HCT116 (cell line): ENCODE data around the gene CDH7. TPM values are rescaled to one million over a fixed set of nuclear protein-coding genes. Genes with fewer than 3 reads are reported as not detected.

Source experiments
- ATAC-seq: fragments of 200-7000 bp; cut with Tn5 transposase; 2 replicates; pipeline ENCODE4 v1.9.1; 2020; ENCODE audit warnings: mild to moderate bottlenecking, moderate library complexity
- BruUV-seq: library from RNA; stranded (reverse); fragments of 400-500 nt; replicated peaks from 2 replicates; lab custom pipeline; 2021; lab: Mats Ljungman, UMichigan
- CTCF ChIA-PET: fragments of 300-600 bp; sonication (Branson Sonifier 250); formaldehyde crosslinking; loops from one replicate; lab custom pipeline; 2021; ENCODE audit warnings: antibody characterized with exemption; lab: Charles Lee
- POLR2A ChIA-PET: fragments of 300-600, 350-600 bp; sonication (Branson Sonifier 250); formaldehyde crosslinking; loops from one replicate; lab custom pipeline; 2021; ENCODE audit warnings: antibody characterized with exemption; lab: Charles Lee
- RAD21 ChIA-PET, 2 experiments: fragments of 300-600 bp; sonication (Branson Sonifier 250); formaldehyde crosslinking; loops; one replicate each; lab custom pipeline; 2023; ENCODE audit warnings: low total read pairs in 2 of 2; ENCODE audit not compliant: uncharacterized antibody in 2 of 2, unreplicated experiment in 2 of 2, low non-redundant PET in 1 of 2; lab: Charles Lee
- DNase-seq: peaks from one replicate; pipeline ENCODE4 v3.0.0-alpha.2; 2010; ENCODE audit warnings: low read depth, low spot score
- H2AFZ ChIP-seq: fragments of 200-600 bp; shearing (Covaris generic), sonication (generic); 2 replicates; pipeline ENCODE4 v1.6.1; 2017; ENCODE audit warnings: low read depth, mixed run types, mixed read lengths, antibody characterized with exemption, low read length; ENCODE audit not compliant: poor library complexity, severe bottlenecking
- H3K27ac ChIP-seq: 2 replicates; pipeline ENCODE4 v1.5.1; 2012; ENCODE audit warnings: low read depth, low read length
- H3K27me3 ChIP-seq: fragments of 200-600 bp; sonication (generic); 2 replicates; pipeline ENCODE4 v1.6.1; 2016; ENCODE audit warnings: mixed run types, low read length, mixed read lengths; ENCODE audit not compliant: insufficient read depth
- H3K36me3 ChIP-seq, 2 experiments: fragments of 200-500 bp in 1 of 2; fragments of 200-600 bp in 1 of 2; sonication (Bioruptor generic) in 1 of 2; sonication (generic) in 1 of 2; 2 replicates each; pipeline versions ENCODE4 v1.5.1 to v1.6.1; 2014 to 2016; ENCODE audit warnings: low read length in 2 of 2, inconsistent platforms in 1 of 2, mixed read lengths in 1 of 2, mixed run types in 1 of 2; ENCODE audit not compliant: insufficient read depth in 2 of 2, control insufficient read depth in 1 of 2
- H3K4me1 ChIP-seq, 2 experiments: fragments of 200-600 bp in 1 of 2; sonication (generic) in 1 of 2; 2 replicates each; pipeline versions ENCODE4 v1.5.1 to v1.6.1; 2012 to 2017; ENCODE audit warnings: low read length in 2 of 2, inconsistent platforms in 1 of 2, mild to moderate bottlenecking in 1 of 2, mixed read lengths in 1 of 2, mixed run types in 1 of 2, moderate library complexity in 1 of 2; ENCODE audit not compliant: insufficient read depth in 2 of 2, control insufficient read depth in 1 of 2
- H3K4me2 ChIP-seq: fragments of 200-600 bp; sonication (generic); 2 replicates; pipeline ENCODE4 v1.6.1; 2017; ENCODE audit warnings: mixed run types, low read length, mixed read lengths
- H3K4me3 ChIP-seq, 2 experiments: fragments of 200-600 bp in 1 of 2; sonication (generic) in 1 of 2; replicated peaks in 1 of 2; 2 replicates each; pipeline ENCODE4 v1.5.1; 2011 to 2016; ENCODE audit warnings: low read length in 2 of 2, control low read depth in 1 of 2, low read depth in 1 of 2, mild to moderate bottlenecking in 1 of 2, mixed read lengths in 1 of 2, mixed run types in 1 of 2
- H3K79me2 ChIP-seq: fragments of 200-600 bp; sonication (generic); 2 replicates; pipeline ENCODE4 v1.6.1; 2017; ENCODE audit warnings: mild to moderate bottlenecking, mixed run types, low read length, moderate library complexity, mixed read lengths; ENCODE audit not compliant: insufficient read depth
- H3K9ac ChIP-seq: fragments of 200-600 bp; sonication (generic); 2 replicates; pipeline ENCODE4 v1.6.1; 2016; ENCODE audit warnings: low read length, mixed read lengths
- H3K9me2 ChIP-seq: fragments of 200-600 bp; sonication (generic), shearing (Covaris generic); 2 replicates; pipeline ENCODE4 v1.6.1; 2017; ENCODE audit warnings: mixed run types, mild to moderate bottlenecking, moderate library complexity; ENCODE audit not compliant: insufficient read depth
- H3K9me3 ChIP-seq, 2 experiments: fragments of 200-500 bp in 1 of 2; fragments of 200-600 bp in 1 of 2; sonication (Bioruptor generic) in 1 of 2; sonication (generic) in 1 of 2; 2 replicates each; pipeline ENCODE4 v1.6.1; 2014 to 2017; ENCODE audit warnings: low read length in 2 of 2, mixed read lengths in 2 of 2, inconsistent platforms in 1 of 2, low read depth in 1 of 2, mild to moderate bottlenecking in 1 of 2, mixed run types in 1 of 2, moderate library complexity in 1 of 2; ENCODE audit not compliant: control insufficient read depth in 1 of 2, insufficient read depth in 1 of 2
- H4K20me1 ChIP-seq: fragments of 200-600 bp; sonication (generic), shearing (Covaris generic); 2 replicates; pipeline ENCODE4 v1.6.1; 2017; ENCODE audit warnings: mixed run types, mild to moderate bottlenecking, moderate library complexity; ENCODE audit not compliant: insufficient read depth
- CBX3 ChIP-seq: IDR thresholded peaks from 2 replicates; pipeline ENCODE4 v1.6.1; 2012; ENCODE audit warnings: low read depth
- CEBPB ChIP-seq: IDR thresholded peaks from 2 replicates; pipeline ENCODE4 v1.6.1; 2012; ENCODE audit warnings: low read depth
- EGR1 ChIP-seq: IDR thresholded peaks from 2 replicates; pipeline ENCODE4 v1.6.1; 2012; ENCODE audit warnings: low read depth
- ELF1 ChIP-seq: IDR thresholded peaks from 2 replicates; pipeline ENCODE4 v1.6.1; 2012; ENCODE audit warnings: low read depth, borderline replicate concordance
- EZH2 ChIP-seq: fragments of 200-600 bp; sonication (generic); IDR thresholded peaks from 2 replicates; pipeline ENCODE4 v1.6.1; 2017; ENCODE audit warnings: antibody characterized with exemption, mixed run types
- EZH2phosphoT487 ChIP-seq: fragments of 200-600 bp; IDR thresholded peaks from 2 replicates; pipeline ENCODE4 v1.6.1; 2018; ENCODE audit warnings: antibody characterized with exemption, borderline replicate concordance
- FOSL1 ChIP-seq: IDR thresholded peaks from 2 replicates; pipeline ENCODE4 v1.6.1; 2012; ENCODE audit warnings: low read depth
- POLR2A ChIP-seq: IDR thresholded peaks from 2 replicates; pipeline ENCODE4 v1.7.0; 2011; ENCODE audit warnings: borderline replicate concordance; ENCODE audit not compliant: insufficient read depth, insufficient read length; ENCODE audit errors: extremely low read depth
- POLR2AphosphoS5 ChIP-seq: IDR thresholded peaks from 2 replicates; pipeline ENCODE4 v1.6.1; 2011; ENCODE audit warnings: mild to moderate bottlenecking, low read depth, low read length, moderate library complexity
- SIN3A ChIP-seq: IDR thresholded peaks from 2 replicates; pipeline ENCODE4 v1.6.1; 2012; ENCODE audit warnings: low read depth
- SP1 ChIP-seq: IDR thresholded peaks from 2 replicates; pipeline ENCODE4 v1.6.1; 2012; ENCODE audit warnings: low read depth
- TCF7L2 ChIP-seq: IDR thresholded peaks from 2 replicates; pipeline ENCODE4 v1.7.0; 2011; ENCODE audit warnings: borderline replicate concordance, inconsistent platforms; ENCODE audit not compliant: insufficient read depth, insufficient read length; ENCODE audit errors: extremely low read depth
- YY1 ChIP-seq: IDR thresholded peaks from 2 replicates; pipeline ENCODE4 v1.6.1; 2011; ENCODE audit warnings: low read length, low read depth, moderate library complexity, mild to moderate bottlenecking; ENCODE audit not compliant: insufficient replicate concordance; ENCODE audit errors: extremely low read depth
- ZFX ChIP-seq: fragments of 450-650 bp; IDR thresholded peaks from 2 replicates; pipeline ENCODE4 v1.6.1; 2017
- ZNF274 ChIP-seq: fragments of 200-500 bp; sonication (Bioruptor generic); IDR thresholded peaks from 2 replicates; pipeline ENCODE4 v1.6.1; 2014; ENCODE audit warnings: mild to moderate bottlenecking, low read depth, low read length, inconsistent platforms
- intact Hi-C: fragments of 100-400 bp; cut with micrococcal nuclease; formaldehyde crosslinking; loops from 2 replicates; pipeline ENCODE4 v1.10.0; 2022
- total RNA-seq: library from RNA; stranded (reverse); gene quantifications from one replicate; pipeline ENCODE4 v1.2.1, GENCODE V29; 2021; ENCODE audit not compliant: unreplicated experiment
- TF ChIP-seq, protein P1 (sequence below), 3 experiments: fragments of 200-600 bp in 1 of 3; sonication (generic) in 1 of 3; IDR thresholded peaks in 2 of 3; conservative IDR thresholded peaks in 1 of 3; 2 replicates each; pipeline ENCODE4 v1.5.1; 2012 to 2017; ENCODE audit warnings: low read depth in 2 of 3, low read length in 2 of 3, antibody characterized with exemption in 1 of 3, borderline replicate concordance in 1 of 3, control low read depth in 1 of 3, mild to moderate bottlenecking in 1 of 3, mixed read lengths in 1 of 3, mixed run types in 1 of 3, moderate library complexity in 1 of 3; ENCODE audit not compliant: insufficient read depth in 1 of 3
- TF ChIP-seq, protein P2 (sequence below): IDR thresholded peaks from 2 replicates; pipeline ENCODE4 v1.6.1; 2012
- TF ChIP-seq, protein P3 (sequence below): IDR thresholded peaks from 2 replicates; pipeline ENCODE4 v1.6.1; 2012; ENCODE audit warnings: low read depth
- TF ChIP-seq, protein P4 (sequence below): IDR thresholded peaks from 2 replicates; pipeline ENCODE4 v1.6.1; 2011; ENCODE audit warnings: mild to moderate bottlenecking, low read length, moderate library complexity; ENCODE audit not compliant: insufficient replicate concordance; ENCODE audit errors: extremely low read depth
- TF ChIP-seq, protein P5 (sequence below): IDR thresholded peaks from 2 replicates; pipeline ENCODE4 v1.6.1; 2012

CDH7 gene
- total RNA-seq, 1 experiment from 2014 or later, result not detected

DNA sequence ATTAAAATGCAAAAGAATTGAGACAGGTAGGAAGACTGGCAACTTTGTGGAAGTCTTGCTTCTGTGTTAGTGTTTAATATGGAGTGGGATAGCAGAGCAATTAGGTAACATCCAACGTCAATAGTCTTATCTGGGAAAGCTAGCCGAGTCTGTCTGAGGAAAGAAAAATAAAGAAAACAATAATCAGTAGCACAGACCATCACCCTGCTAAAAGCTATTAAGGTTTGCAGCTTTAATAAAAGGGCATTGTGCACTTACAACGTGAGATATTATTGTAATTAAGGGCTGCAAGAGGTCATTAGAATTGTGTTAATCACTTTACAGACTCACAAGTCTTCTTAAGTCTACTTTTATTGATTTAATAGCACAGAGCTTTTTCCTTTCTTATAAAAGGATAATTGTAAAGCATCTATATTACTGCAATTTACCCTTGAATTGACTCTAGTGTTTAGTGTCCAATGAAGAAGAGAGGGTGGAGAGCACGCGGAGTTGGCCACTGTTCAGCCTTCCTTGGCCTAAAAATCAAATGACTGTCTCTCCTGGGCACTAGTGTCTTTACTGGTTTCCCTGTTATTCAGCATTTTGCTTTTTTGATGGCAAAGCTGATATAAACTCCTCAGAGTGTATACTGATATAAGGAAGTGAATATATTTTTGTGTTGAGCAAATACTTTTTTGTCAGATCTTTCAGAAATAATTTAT lies 2.0 kb downstream of the CDH7 start:
- POLR2A ChIA-PET, result no interaction called here
- intact Hi-C loops, result no loop called here

More for the DNA sequence above, 2.0 kb downstream of the CDH7 start:
- Histone ChIP-seq H3K36me3 (no peaks in the 10 kb centered on the region), H3K4me3 (no peak overlapping the region), H3K79me2 (no peaks in the 10 kb centered on the region), H3K9ac (no peak overlapping the region), H3K27me3 (no peaks in the 10 kb centered on the region), H3K9me2 (no peaks in the 10 kb centered on the region), H3K4me1 (no peaks in the 10 kb centered on the region), H2AFZ (no peak overlapping the region), H3K9me3 (peaks cover 18% of the 10 kb centered on the region in 2 experiments; a peak in 3 of 4 replicates), H3K4me2 (no peak overlapping the region), H3K27ac (no peak overlapping the region), H4K20me1 (no peaks in the 10 kb centered on the region)
- no peak for TF ChIP-seq EGR1
- TF ChIP-seq ELF1, result no peak
- TF ChIP-seq POLR2AphosphoS5, result no peak
- TF ChIP-seq, protein P1, sequence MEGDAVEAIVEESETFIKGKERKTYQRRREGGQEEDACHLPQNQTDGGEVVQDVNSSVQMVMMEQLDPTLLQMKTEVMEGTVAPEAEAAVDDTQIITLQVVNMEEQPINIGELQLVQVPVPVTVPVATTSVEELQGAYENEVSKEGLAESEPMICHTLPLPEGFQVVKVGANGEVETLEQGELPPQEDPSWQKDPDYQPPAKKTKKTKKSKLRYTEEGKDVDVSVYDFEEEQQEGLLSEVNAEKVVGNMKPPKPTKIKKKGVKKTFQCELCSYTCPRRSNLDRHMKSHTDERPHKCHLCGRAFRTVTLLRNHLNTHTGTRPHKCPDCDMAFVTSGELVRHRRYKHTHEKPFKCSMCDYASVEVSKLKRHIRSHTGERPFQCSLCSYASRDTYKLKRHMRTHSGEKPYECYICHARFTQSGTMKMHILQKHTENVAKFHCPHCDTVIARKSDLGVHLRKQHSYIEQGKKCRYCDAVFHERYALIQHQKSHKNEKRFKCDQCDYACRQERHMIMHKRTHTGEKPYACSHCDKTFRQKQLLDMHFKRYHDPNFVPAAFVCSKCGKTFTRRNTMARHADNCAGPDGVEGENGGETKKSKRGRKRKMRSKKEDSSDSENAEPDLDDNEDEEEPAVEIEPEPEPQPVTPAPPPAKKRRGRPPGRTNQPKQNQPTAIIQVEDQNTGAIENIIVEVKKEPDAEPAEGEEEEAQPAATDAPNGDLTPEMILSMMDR (IDR thresholded peaks at IDR 0.05 in 2 of 3, conservative IDR thresholded peaks at IDR 0.05 in 1 of 3; ENCODE audit: borderline replicate concordance in 1 of 3, insufficient read depth in 1 of 3, low read depth in 2 of 3, low read length in 2 of 3), result no peak
- TF ChIP-seq ZNF274, result no peak
- no peak for TF ChIP-seq EZH2
- no peak for TF ChIP-seq POLR2A
- TF ChIP-seq SIN3A, result no peak
- TF ChIP-seq CEBPB, result no peak
- TF ChIP-seq, protein P2, sequence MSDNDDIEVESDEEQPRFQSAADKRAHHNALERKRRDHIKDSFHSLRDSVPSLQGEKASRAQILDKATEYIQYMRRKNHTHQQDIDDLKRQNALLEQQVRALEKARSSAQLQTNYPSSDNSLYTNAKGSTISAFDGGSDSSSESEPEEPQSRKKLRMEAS, result no peak
- no peak for TF ChIP-seq CBX3
- TF ChIP-seq, protein P3, sequence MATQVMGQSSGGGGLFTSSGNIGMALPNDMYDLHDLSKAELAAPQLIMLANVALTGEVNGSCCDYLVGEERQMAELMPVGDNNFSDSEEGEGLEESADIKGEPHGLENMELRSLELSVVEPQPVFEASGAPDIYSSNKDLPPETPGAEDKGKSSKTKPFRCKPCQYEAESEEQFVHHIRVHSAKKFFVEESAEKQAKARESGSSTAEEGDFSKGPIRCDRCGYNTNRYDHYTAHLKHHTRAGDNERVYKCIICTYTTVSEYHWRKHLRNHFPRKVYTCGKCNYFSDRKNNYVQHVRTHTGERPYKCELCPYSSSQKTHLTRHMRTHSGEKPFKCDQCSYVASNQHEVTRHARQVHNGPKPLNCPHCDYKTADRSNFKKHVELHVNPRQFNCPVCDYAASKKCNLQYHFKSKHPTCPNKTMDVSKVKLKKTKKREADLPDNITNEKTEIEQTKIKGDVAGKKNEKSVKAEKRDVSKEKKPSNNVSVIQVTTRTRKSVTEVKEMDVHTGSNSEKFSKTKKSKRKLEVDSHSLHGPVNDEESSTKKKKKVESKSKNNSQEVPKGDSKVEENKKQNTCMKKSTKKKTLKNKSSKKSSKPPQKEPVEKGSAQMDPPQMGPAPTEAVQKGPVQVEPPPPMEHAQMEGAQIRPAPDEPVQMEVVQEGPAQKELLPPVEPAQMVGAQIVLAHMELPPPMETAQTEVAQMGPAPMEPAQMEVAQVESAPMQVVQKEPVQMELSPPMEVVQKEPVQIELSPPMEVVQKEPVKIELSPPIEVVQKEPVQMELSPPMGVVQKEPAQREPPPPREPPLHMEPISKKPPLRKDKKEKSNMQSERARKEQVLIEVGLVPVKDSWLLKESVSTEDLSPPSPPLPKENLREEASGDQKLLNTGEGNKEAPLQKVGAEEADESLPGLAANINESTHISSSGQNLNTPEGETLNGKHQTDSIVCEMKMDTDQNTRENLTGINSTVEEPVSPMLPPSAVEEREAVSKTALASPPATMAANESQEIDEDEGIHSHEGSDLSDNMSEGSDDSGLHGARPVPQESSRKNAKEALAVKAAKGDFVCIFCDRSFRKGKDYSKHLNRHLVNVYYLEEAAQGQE, result no peak
- TF ChIP-seq SP1, result no peak
- TF ChIP-seq, protein P4, sequence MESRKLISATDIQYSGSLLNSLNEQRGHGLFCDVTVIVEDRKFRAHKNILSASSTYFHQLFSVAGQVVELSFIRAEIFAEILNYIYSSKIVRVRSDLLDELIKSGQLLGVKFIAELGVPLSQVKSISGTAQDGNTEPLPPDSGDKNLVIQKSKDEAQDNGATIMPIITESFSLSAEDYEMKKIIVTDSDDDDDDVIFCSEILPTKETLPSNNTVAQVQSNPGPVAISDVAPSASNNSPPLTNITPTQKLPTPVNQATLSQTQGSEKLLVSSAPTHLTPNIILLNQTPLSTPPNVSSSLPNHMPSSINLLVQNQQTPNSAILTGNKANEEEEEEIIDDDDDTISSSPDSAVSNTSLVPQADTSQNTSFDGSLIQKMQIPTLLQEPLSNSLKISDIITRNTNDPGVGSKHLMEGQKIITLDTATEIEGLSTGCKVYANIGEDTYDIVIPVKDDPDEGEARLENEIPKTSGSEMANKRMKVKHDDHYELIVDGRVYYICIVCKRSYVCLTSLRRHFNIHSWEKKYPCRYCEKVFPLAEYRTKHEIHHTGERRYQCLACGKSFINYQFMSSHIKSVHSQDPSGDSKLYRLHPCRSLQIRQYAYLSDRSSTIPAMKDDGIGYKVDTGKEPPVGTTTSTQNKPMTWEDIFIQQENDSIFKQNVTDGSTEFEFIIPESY, result no peak
- no peak for TF ChIP-seq FOSL1
- TF ChIP-seq, protein P5, sequence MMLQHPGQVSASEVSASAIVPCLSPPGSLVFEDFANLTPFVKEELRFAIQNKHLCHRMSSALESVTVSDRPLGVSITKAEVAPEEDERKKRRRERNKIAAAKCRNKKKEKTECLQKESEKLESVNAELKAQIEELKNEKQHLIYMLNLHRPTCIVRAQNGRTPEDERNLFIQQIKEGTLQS, result no peak
- no peak for TF ChIP-seq YY1
- no peak for TF ChIP-seq TCF7L2
- no peak for TF ChIP-seq EZH2phosphoT487
- no peak for TF ChIP-seq ZFX
- no TSS peak for BruUV-seq
- CTCF ChIA-PET, result no interaction called here
- DNase-seq (no peak), ATAC-seq (no peak)
- RAD21 ChIA-PET, result no interaction called here
